Adipocyte (in vitro differentiated cells): ENCODE data around the gene B9D2.

ENCODE experiments used
- DNase-seq: peaks from one replicate; pipeline ENCODE4 v3.0.0-alpha.2; 2015; ENCODE audit warnings: low read depth
- H3K27me3 ChIP-seq: replicated peaks from 2 replicates; pipeline ENCODE4 v1.7.0; 2013; ENCODE audit warnings: mild to moderate bottlenecking, low read length, moderate library complexity; ENCODE audit not compliant: control insufficient read depth, insufficient read depth
- H3K36me3 ChIP-seq: 2 replicates; pipeline ENCODE4 v1.7.0; 2013; ENCODE audit warnings: low read length, mild to moderate bottlenecking, moderate library complexity; ENCODE audit not compliant: control insufficient read depth, insufficient read depth, severe bottlenecking
- H3K4me1 ChIP-seq: 2 replicates; pipeline ENCODE4 v1.7.0; 2013; ENCODE audit warnings: mild to moderate bottlenecking, low read length, moderate library complexity; ENCODE audit not compliant: control insufficient read depth, insufficient read depth
- H3K4me3 ChIP-seq: 2 replicates; pipeline ENCODE4 v1.7.0; 2013; ENCODE audit warnings: mild to moderate bottlenecking, low read length, moderate library complexity
- H3K9ac ChIP-seq: 2 replicates; pipeline ENCODE4 v1.7.0; 2013; ENCODE audit warnings: mild to moderate bottlenecking, low read length, moderate library complexity
- H3K9me3 ChIP-seq: 2 replicates; pipeline ENCODE4 v1.7.0; 2013; ENCODE audit warnings: mild to moderate bottlenecking, low read length, moderate library complexity; ENCODE audit not compliant: control insufficient read depth

B9D2 gene

GRCh38 chr19:41318696-41319499 lies 45.1 kb downstream of the B9D2 start:
- Histone ChIP-seq H3K4me1 (peaks cover 28% of the 10 kb centered on the region), H3K9me3 (no peaks in the 10 kb centered on the region), H3K36me3 (peaks cover 54% of the 10 kb centered on the region)

GRCh38 chr19:41316306-41316920 lies 47.5 kb downstream of the B9D2 start:
- DNase-seq: no peak
- Histone ChIP-seq H3K27me3 (no peaks in the 10 kb centered on the region), H3K4me3 (no peak overlapping the region), H3K9me3 (no peaks in the 10 kb centered on the region), H3K4me1 (peaks cover 8% of the 10 kb centered on the region), H3K36me3 (peaks cover 71% of the 10 kb centered on the region), H3K9ac (no peak overlapping the region)

More at GRCh38 chr19:41318696-41319499, 45.1 kb downstream of the B9D2 start:
- no peak overlapping the region for H3K4me3 ChIP-seq
- no peaks in the 10 kb centered on the region for H3K27me3 ChIP-seq
- DNase-seq: no peak
- no peak overlapping the region for H3K9ac ChIP-seq

GRCh38 chr19:41311613-41312012 lies 52.3 kb downstream of the B9D2 start:
- H3K9me3 ChIP-seq: no peaks in the 10 kb centered on the region
- H3K4me1 ChIP-seq: peaks cover 27% of the 10 kb centered on the region
- peaks cover 41% of the 10 kb centered on the region for H3K36me3 ChIP-seq
- H3K27me3 ChIP-seq: no peaks in the 10 kb centered on the region
- no peak for DNase-seq
- H3K9ac ChIP-seq: peak overlapping the region; percentile 97
- H3K4me3 ChIP-seq: peak overlapping the region; percentile 94

- peak overlapping the region; percentile 94 for H3K4me3 ChIP-seq
- H3K9me3 ChIP-seq: no peaks in the 10 kb centered on the region
- H3K27me3 ChIP-seq: no peaks in the 10 kb centered on the region
- peak overlapping the region; percentile 97 for H3K9ac ChIP-seq
- peaks cover 41% of the 10 kb centered on the region for H3K36me3 ChIP-seq
- peaks cover 27% of the 10 kb centered on the region for H3K4me1 ChIP-seq
- DNase-seq: peak; percentile 32
Measured at GRCh38 chr19:41311072-41311471, 52.9 kb downstream of the B9D2 start.

- no peaks in the 10 kb centered on the region for H3K9me3 ChIP-seq
- peaks cover 41% of the 10 kb centered on the region for H3K36me3 ChIP-seq
- DNase-seq: peak; percentile 94
- peaks cover 27% of the 10 kb centered on the region for H3K4me1 ChIP-seq
- H3K27me3 ChIP-seq: no peaks in the 10 kb centered on the region
- H3K9ac ChIP-seq: peak within 1 kb of the TSS; percentile 97
- H3K4me3 ChIP-seq: peak within 1 kb of the TSS; percentile 94
Measured at GRCh38 chr19:41310033-41310831, 53.7 kb downstream of the B9D2 start, which contains the start of gene CCDC97. Gene CCDC97 (plus strand): TSS chr19:41310172. CDS start chr19:41310311, 139 bp downstream.

- Histone ChIP-seq H3K9me3 (no peaks in the 10 kb centered on the region), H3K9ac (peak overlapping the region; percentile 97), H3K4me3 (peak overlapping the region; percentile 94), H3K27me3 (no peaks in the 10 kb centered on the region), H3K4me1 (peaks cover 27% of the 10 kb centered on the region), H3K36me3 (peaks cover 49% of the 10 kb centered on the region)
- DNase-seq: no peak
Measured at GRCh38 chr19:41309180-41310032, 54.5 kb downstream of the B9D2 start.

- Histone ChIP-seq H3K4me3 (peak overlapping the region; percentile 94), H3K36me3 (peaks cover 55% of the 10 kb centered on the region), H3K4me1 (peaks cover 27% of the 10 kb centered on the region), H3K9ac (peak overlapping the region; percentile 97), H3K9me3 (no peaks in the 10 kb centered on the region), H3K27me3 (no peaks in the 10 kb centered on the region)
- DNase-seq: peak; percentile 97
Measured at GRCh38 chr19:41308450-41309179, 55.3 kb downstream of the B9D2 start.

- H3K36me3 ChIP-seq: peaks cover 55% of the 10 kb centered on the region
- no peak for DNase-seq
- H3K4me1 ChIP-seq: peaks cover 27% of the 10 kb centered on the region
Measured at GRCh38 chr19:41307954-41308449, 55.9 kb downstream of the B9D2 start.

GRCh38 chr19:41307090-41307875 lies 56.7 kb downstream of the B9D2 start:
- H3K9me3 ChIP-seq: no peaks in the 10 kb centered on the region
- peaks cover 54% of the 10 kb centered on the region for H3K36me3 ChIP-seq
- DNase-seq: no peak
- no peak overlapping the region for H3K9ac ChIP-seq
- peaks cover 27% of the 10 kb centered on the region for H3K4me1 ChIP-seq
- H3K4me3 ChIP-seq: no peak overlapping the region
- H3K27me3 ChIP-seq: no peaks in the 10 kb centered on the region

More at GRCh38 chr19:41307954-41308449, 55.9 kb downstream of the B9D2 start:
- Histone ChIP-seq H3K4me3 (no peak overlapping the region), H3K9me3 (no peaks in the 10 kb centered on the region), H3K27me3 (no peaks in the 10 kb centered on the region), H3K9ac (peak overlapping the region; percentile 33)
